ENCODE measurements around the gene CNDP2. TPM values are rescaled to one million over a fixed set of nuclear protein-coding genes. Genes with fewer than 3 reads are reported as not detected.

Gene CNDP2
- total RNA-seq, 1 donor from 2014 or later, result 158 TPM

- no peaks in the 10 kb centered on the region for H3K4me1 Mint-ChIP-seq (ENCODE audit: low read depth)
- H3K27ac Mint-ChIP-seq, result no peak within 1 kb of the TSS
- H3K36me3 Mint-ChIP-seq (ENCODE audit: low read depth), result no peaks in the 10 kb centered on the region
- no peak within 1 kb of the TSS for H3K4me3 Mint-ChIP-seq (ENCODE audit: low read depth)
- intact Hi-C loops (cut with micrococcal nuclease), result no loop called here
- peaks cover 67% of the 10 kb centered on the region for H3K27me3 Mint-ChIP-seq (ENCODE audit: low read depth)
- no peaks in the 10 kb centered on the region for H3K9me3 Mint-ChIP-seq
- DNase-seq (ENCODE audit: low spot score), result no peak
Measured at GRCh38 chr18:74457043-74457724, 39.0 kb upstream of the CNDP2 start, which contains the start of gene DIPK1C. Gene DIPK1C, minus strand, starts transcription at chr18:74457308. Its CDS starts 49 bp downstream, at chr18:74457259.

- intact Hi-C loops (cut with micrococcal nuclease), result no loop called here
- Mint-ChIP-seq H3K4me1 (ENCODE audit: low read depth) (no peaks in the 10 kb centered on the region), H3K36me3 (ENCODE audit: low read depth) (no peaks in the 10 kb centered on the region), H3K27me3 (ENCODE audit: low read depth) (peaks cover 71% of the 10 kb centered on the region), H3K9me3 (no peaks in the 10 kb centered on the region), H3K27ac (no peak overlapping the region), H3K4me3 (ENCODE audit: low read depth) (no peak overlapping the region)
- no peak for DNase-seq (ENCODE audit: low spot score)
Measured at GRCh38 chr18:74457725-74458421, 38.3 kb upstream of the CNDP2 start.

- intact Hi-C loops (cut with micrococcal nuclease), result no loop called here
Measured at GRCh38 chr18:74459889-74460288, 36.3 kb upstream of the CNDP2 start.

GRCh38 chr18:74460825-74461224, 35.3 kb upstream of the CNDP2 start:
- Mint-ChIP-seq H3K4me3 (ENCODE audit: low read depth) (no peak overlapping the region), H3K27me3 (ENCODE audit: low read depth) (peaks cover 52% of the 10 kb centered on the region), H3K9me3 (no peaks in the 10 kb centered on the region), H3K27ac (no peak overlapping the region), H3K36me3 (ENCODE audit: low read depth) (no peaks in the 10 kb centered on the region), H3K4me1 (ENCODE audit: low read depth) (peaks cover 5% of the 10 kb centered on the region)
- no peak for DNase-seq (ENCODE audit: low spot score)
- intact Hi-C loops (cut with micrococcal nuclease), result no loop called here

More at GRCh38 chr18:74459889-74460288, 36.3 kb upstream of the CNDP2 start:
- H3K27ac Mint-ChIP-seq, result no peak overlapping the region
- H3K4me3 Mint-ChIP-seq (ENCODE audit: low read depth), result no peak overlapping the region
- peaks cover 60% of the 10 kb centered on the region for H3K27me3 Mint-ChIP-seq (ENCODE audit: low read depth)
- no peak for DNase-seq (ENCODE audit: low spot score)
- peaks cover 5% of the 10 kb centered on the region for H3K4me1 Mint-ChIP-seq (ENCODE audit: low read depth)
- no peaks in the 10 kb centered on the region for H3K36me3 Mint-ChIP-seq (ENCODE audit: low read depth)
- no peaks in the 10 kb centered on the region for H3K9me3 Mint-ChIP-seq

- Mint-ChIP-seq H3K4me3 (ENCODE audit: low read depth) (no peak overlapping the region), H3K4me1 (ENCODE audit: low read depth) (peaks cover 5% of the 10 kb centered on the region), H3K36me3 (ENCODE audit: low read depth) (no peaks in the 10 kb centered on the region), H3K27me3 (ENCODE audit: low read depth) (peaks cover 51% of the 10 kb centered on the region), H3K27ac (no peak overlapping the region), H3K9me3 (no peaks in the 10 kb centered on the region)
- no peak for DNase-seq (ENCODE audit: low spot score)
- intact Hi-C loops (cut with micrococcal nuclease), result no loop called here
Measured at GRCh38 chr18:74463254-74463653, 32.9 kb upstream of the CNDP2 start.

- Mint-ChIP-seq H3K36me3 (ENCODE audit: low read depth) (no peaks in the 10 kb centered on the region), H3K4me1 (ENCODE audit: low read depth) (peaks cover 5% of the 10 kb centered on the region), H3K4me3 (ENCODE audit: low read depth) (no peak overlapping the region), H3K27me3 (ENCODE audit: low read depth) (peaks cover 51% of the 10 kb centered on the region), H3K9me3 (no peaks in the 10 kb centered on the region), H3K27ac (no peak overlapping the region)
- no peak for DNase-seq (ENCODE audit: low spot score)
- intact Hi-C loops (cut with micrococcal nuclease), result no loop called here
Measured at GRCh38 chr18:74463983-74464382, 32.2 kb upstream of the CNDP2 start.

GRCh38 chr18:74465775-74466174, 30.4 kb upstream of the CNDP2 start:
- no peak overlapping the region for H3K4me3 Mint-ChIP-seq (ENCODE audit: low read depth)
- H3K27ac Mint-ChIP-seq, result no peak overlapping the region
- H3K36me3 Mint-ChIP-seq (ENCODE audit: low read depth), result no peaks in the 10 kb centered on the region
- no peak for DNase-seq (ENCODE audit: low spot score)
- peaks cover 8% of the 10 kb centered on the region for H3K9me3 Mint-ChIP-seq
- peaks cover 48% of the 10 kb centered on the region for H3K27me3 Mint-ChIP-seq (ENCODE audit: low read depth)
- peaks cover 5% of the 10 kb centered on the region for H3K4me1 Mint-ChIP-seq (ENCODE audit: low read depth)
- intact Hi-C loops (cut with micrococcal nuclease), result no loop called here

- peaks cover 8% of the 10 kb centered on the region for H3K9me3 Mint-ChIP-seq
- no peak overlapping the region for H3K27ac Mint-ChIP-seq
- H3K4me3 Mint-ChIP-seq (ENCODE audit: low read depth), result no peak overlapping the region
- no peaks in the 10 kb centered on the region for H3K36me3 Mint-ChIP-seq (ENCODE audit: low read depth)
- no peak for DNase-seq (ENCODE audit: low spot score)
- intact Hi-C loops (cut with micrococcal nuclease), result no loop called here
- peaks cover 5% of the 10 kb centered on the region for H3K4me1 Mint-ChIP-seq (ENCODE audit: low read depth)
- peaks cover 36% of the 10 kb centered on the region for H3K27me3 Mint-ChIP-seq (ENCODE audit: low read depth)
Measured at GRCh38 chr18:74468547-74469061, 27.6 kb upstream of the CNDP2 start.

- H3K9me3 Mint-ChIP-seq, result peaks cover 8% of the 10 kb centered on the region
- H3K27ac Mint-ChIP-seq, result no peak overlapping the region
- no peak for DNase-seq (ENCODE audit: low spot score)
- intact Hi-C loops (cut with micrococcal nuclease), result no loop called here
- H3K4me1 Mint-ChIP-seq (ENCODE audit: low read depth), result no peaks in the 10 kb centered on the region
- H3K36me3 Mint-ChIP-seq (ENCODE audit: low read depth), result no peaks in the 10 kb centered on the region
- no peak overlapping the region for H3K4me3 Mint-ChIP-seq (ENCODE audit: low read depth)
- peaks cover 27% of the 10 kb centered on the region for H3K27me3 Mint-ChIP-seq (ENCODE audit: low read depth)
Measured at GRCh38 chr18:74472312-74472711, 23.9 kb upstream of the CNDP2 start.

GRCh38 chr18:74473976-74474640, 22.1 kb upstream of the CNDP2 start:
- peaks cover 8% of the 10 kb centered on the region for H3K9me3 Mint-ChIP-seq
- no peak overlapping the region for H3K4me3 Mint-ChIP-seq (ENCODE audit: low read depth)
- H3K4me1 Mint-ChIP-seq (ENCODE audit: low read depth), result peaks cover 5% of the 10 kb centered on the region
- H3K36me3 Mint-ChIP-seq (ENCODE audit: low read depth), result no peaks in the 10 kb centered on the region
- no peak overlapping the region for H3K27ac Mint-ChIP-seq
- no peak for DNase-seq (ENCODE audit: low spot score)
- intact Hi-C loops (cut with micrococcal nuclease), result no loop called here
- H3K27me3 Mint-ChIP-seq (ENCODE audit: low read depth), result peaks cover 14% of the 10 kb centered on the region

GRCh38 chr18:74476140-74476539, 20.0 kb upstream of the CNDP2 start:
- intact Hi-C loops (cut with micrococcal nuclease), result no loop called here

GRCh38 chr18:74477771-74478170, 18.4 kb upstream of the CNDP2 start:
- no peak for DNase-seq (ENCODE audit: low spot score)
- no peak overlapping the region for H3K4me3 Mint-ChIP-seq (ENCODE audit: low read depth)
- intact Hi-C loops (cut with micrococcal nuclease), result no loop called here
- H3K27me3 Mint-ChIP-seq (ENCODE audit: low read depth), result peaks cover 4% of the 10 kb centered on the region
- H3K9me3 Mint-ChIP-seq, result no peaks in the 10 kb centered on the region
- H3K27ac Mint-ChIP-seq, result no peak overlapping the region
- peaks cover 8% of the 10 kb centered on the region for H3K4me1 Mint-ChIP-seq (ENCODE audit: low read depth)
- H3K36me3 Mint-ChIP-seq (ENCODE audit: low read depth), result no peaks in the 10 kb centered on the region

More at GRCh38 chr18:74476140-74476539, 20.0 kb upstream of the CNDP2 start:
- no peak overlapping the region for H3K4me3 Mint-ChIP-seq (ENCODE audit: low read depth)
- peaks cover 8% of the 10 kb centered on the region for H3K4me1 Mint-ChIP-seq (ENCODE audit: low read depth)
- H3K27ac Mint-ChIP-seq, result no peak overlapping the region
- H3K9me3 Mint-ChIP-seq, result no peaks in the 10 kb centered on the region
- H3K36me3 Mint-ChIP-seq (ENCODE audit: low read depth), result no peaks in the 10 kb centered on the region
- no peak for DNase-seq (ENCODE audit: low spot score)
- peaks cover 3% of the 10 kb centered on the region for H3K27me3 Mint-ChIP-seq (ENCODE audit: low read depth)

GRCh38 chr18:74478316-74478715, 17.8 kb upstream of the CNDP2 start:
- no peak overlapping the region for H3K27ac Mint-ChIP-seq
- H3K4me3 Mint-ChIP-seq (ENCODE audit: low read depth), result no peak overlapping the region
- peaks cover 6% of the 10 kb centered on the region for H3K27me3 Mint-ChIP-seq (ENCODE audit: low read depth)
- DNase-seq (ENCODE audit: low spot score), result no peak
- intact Hi-C loops (cut with micrococcal nuclease), result no loop called here
- H3K36me3 Mint-ChIP-seq (ENCODE audit: low read depth), result no peaks in the 10 kb centered on the region
- peaks cover 8% of the 10 kb centered on the region for H3K4me1 Mint-ChIP-seq (ENCODE audit: low read depth)
- H3K9me3 Mint-ChIP-seq, result no peaks in the 10 kb centered on the region
